ENCODE measurements around the gene SLITRK1. TPM values are rescaled to one million over a fixed set of nuclear protein-coding genes. Genes with fewer than 3 reads are reported as not detected.

SLITRK1 gene
- total RNA-seq, 1 experiment from 2014 or later = 3.7 TPM

- Histone ChIP-seq H3K36me3 (ENCODE audit: low read depth) (no peaks in the 10 kb centered on the region), H3K4me2 (no peak overlapping the region), H3K9me2 (ENCODE audit: insufficient read depth) (no peaks in the 10 kb centered on the region), H3K27ac (no peak overlapping the region), H3K27me3 (ENCODE audit: insufficient read depth, low read depth) (no peaks in the 10 kb centered on the region), H3K4me3 (no peak overlapping the region), H3K79me2 (ENCODE audit: low read depth) (no peaks in the 10 kb centered on the region), H3K4me1 (replicated peaks; ENCODE audit: insufficient read depth) (no peaks in the 10 kb centered on the region), H3K9me3 (ENCODE audit: insufficient read depth, low read depth) (no peaks in the 10 kb centered on the region), H4K20me1 (ENCODE audit: insufficient read depth) (no peaks in the 10 kb centered on the region), H2AFZ (no peak overlapping the region), H3F3A (ENCODE audit: insufficient read depth, low read depth) (no peaks in the 10 kb centered on the region)
- ChIA-PET CTCF (no interaction called here), POLR2A (ENCODE audit: unreplicated experiment) (no interaction called here)
- BruUV-seq (replicated peaks) = no TSS peak
- TF ChIP-seq, protein P1, sequence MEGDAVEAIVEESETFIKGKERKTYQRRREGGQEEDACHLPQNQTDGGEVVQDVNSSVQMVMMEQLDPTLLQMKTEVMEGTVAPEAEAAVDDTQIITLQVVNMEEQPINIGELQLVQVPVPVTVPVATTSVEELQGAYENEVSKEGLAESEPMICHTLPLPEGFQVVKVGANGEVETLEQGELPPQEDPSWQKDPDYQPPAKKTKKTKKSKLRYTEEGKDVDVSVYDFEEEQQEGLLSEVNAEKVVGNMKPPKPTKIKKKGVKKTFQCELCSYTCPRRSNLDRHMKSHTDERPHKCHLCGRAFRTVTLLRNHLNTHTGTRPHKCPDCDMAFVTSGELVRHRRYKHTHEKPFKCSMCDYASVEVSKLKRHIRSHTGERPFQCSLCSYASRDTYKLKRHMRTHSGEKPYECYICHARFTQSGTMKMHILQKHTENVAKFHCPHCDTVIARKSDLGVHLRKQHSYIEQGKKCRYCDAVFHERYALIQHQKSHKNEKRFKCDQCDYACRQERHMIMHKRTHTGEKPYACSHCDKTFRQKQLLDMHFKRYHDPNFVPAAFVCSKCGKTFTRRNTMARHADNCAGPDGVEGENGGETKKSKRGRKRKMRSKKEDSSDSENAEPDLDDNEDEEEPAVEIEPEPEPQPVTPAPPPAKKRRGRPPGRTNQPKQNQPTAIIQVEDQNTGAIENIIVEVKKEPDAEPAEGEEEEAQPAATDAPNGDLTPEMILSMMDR (conservative IDR thresholded peaks at IDR 0.05) = no peak
- no peak for TF ChIP-seq EZH2 (IDR thresholded peaks at IDR 0.05; ENCODE audit: low read depth)
- no peak for DNase-seq
- intact Hi-C loops (cut with micrococcal nuclease; ENCODE audit: unreplicated experiment) = loop anchor here (5.0 kb wide), 1 partner anchor 78 kb away; no protein-coding TSS in a partner anchor
Measured at GRCh38 chr13:83829810-83830209, 52.5 kb downstream of the SLITRK1 start.

- intact Hi-C loops (cut with micrococcal nuclease; ENCODE audit: unreplicated experiment) = no loop called here
- Histone ChIP-seq H3K4me1 (replicated peaks; ENCODE audit: insufficient read depth) (no peaks in the 10 kb centered on the region), H3K9me3 (ENCODE audit: insufficient read depth, low read depth) (no peaks in the 10 kb centered on the region), H3K9me2 (ENCODE audit: insufficient read depth) (no peaks in the 10 kb centered on the region), H3K36me3 (ENCODE audit: low read depth) (no peaks in the 10 kb centered on the region), H3F3A (ENCODE audit: insufficient read depth, low read depth) (no peaks in the 10 kb centered on the region), H3K27ac (no peak overlapping the region), H4K20me1 (ENCODE audit: insufficient read depth) (no peaks in the 10 kb centered on the region), H2AFZ (no peak overlapping the region), H3K4me2 (no peak overlapping the region), H3K4me3 (no peak overlapping the region), H3K27me3 (ENCODE audit: insufficient read depth, low read depth) (no peaks in the 10 kb centered on the region), H3K79me2 (ENCODE audit: low read depth) (no peaks in the 10 kb centered on the region)
- no peak for DNase-seq
- TF ChIP-seq, protein P1 (conservative IDR thresholded peaks at IDR 0.05) = no peak
- TF ChIP-seq EZH2 (IDR thresholded peaks at IDR 0.05; ENCODE audit: low read depth) = no peak
- BruUV-seq (replicated peaks) = no TSS peak
- POLR2A ChIA-PET (ENCODE audit: unreplicated experiment) = no interaction called here
- CTCF ChIA-PET = no interaction called here
Measured at GRCh38 chr13:83827338-83827737, 54.9 kb downstream of the SLITRK1 start.

All from PC-9 (cell line).